Endometrial microvascular endothelial cells (primary cell): ENCODE results near the gene IL23R. TPM values are rescaled to one million over a fixed set of nuclear protein-coding genes. Genes with fewer than 3 reads are reported as not detected.
"Not testable (repeated sequence)": the region's sequence is repeated elsewhere in the genome, so short reads cannot be mapped to it uniquely, and the experiment has no call there.

Source experiments
- in situ Hi-C: cut with HindIII; loops from 2 replicates; pipeline ENCODE4 v1.10.0; 2017; ENCODE audit warnings: low sequenced_read_pairs, low pct_unique_long_range_greater_than_20kb; ENCODE audit errors: inconsistent ontology term
- total RNA-seq: library from RNA; depleted of rRNA; stranded (reverse); fragments of >200 nt; gene quantifications from one replicate; pipeline ENCODE4 v1.2.3, GENCODE V29; 2015; ENCODE audit errors: inconsistent ontology term

Gene IL23R
- total RNA-seq, 1 donor from 2014 or later, result not detected

DNA sequence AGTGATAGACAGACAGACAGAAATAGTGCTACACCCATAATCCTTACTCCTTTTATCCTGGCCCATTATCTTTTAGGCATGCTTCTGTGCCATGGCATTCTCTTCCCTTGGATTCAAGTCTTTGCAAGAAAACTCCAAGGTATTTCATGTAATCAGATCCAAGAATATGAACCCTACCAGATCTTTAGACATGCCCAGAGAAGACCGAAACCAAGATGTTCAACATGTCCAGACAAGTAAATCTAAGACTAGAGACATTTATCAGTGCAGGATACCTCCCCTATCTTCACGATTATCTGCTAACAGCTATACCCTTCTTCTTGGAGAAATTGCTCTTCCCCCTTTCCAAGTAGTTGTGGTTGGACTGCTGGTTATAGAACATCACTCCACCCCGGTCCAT, 19.7 kb upstream of the IL23R start:
- in situ Hi-C loops, result no loop called here

DNA sequence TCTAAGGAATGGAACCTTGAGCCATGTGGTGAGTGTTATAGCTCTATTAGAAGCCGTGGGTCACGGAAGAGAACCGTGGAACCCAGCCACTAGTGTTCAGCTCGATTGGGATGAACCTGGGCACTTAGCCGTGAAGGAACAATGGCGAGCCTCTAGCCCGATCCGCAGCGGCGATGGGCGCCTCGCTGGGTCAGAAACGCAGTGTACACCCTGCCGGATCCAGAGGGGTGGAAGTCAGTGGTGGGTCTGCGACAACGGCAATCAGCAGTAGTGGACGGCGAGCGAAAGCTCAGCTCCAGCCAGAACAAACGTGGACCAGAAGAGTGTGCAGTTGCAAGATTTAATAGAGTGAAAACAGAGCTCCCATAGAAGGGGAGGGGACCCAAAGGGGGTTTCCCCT, 18.3 kb upstream of the IL23R start:
- in situ Hi-C loops, result not testable (repeated sequence)

DNA sequence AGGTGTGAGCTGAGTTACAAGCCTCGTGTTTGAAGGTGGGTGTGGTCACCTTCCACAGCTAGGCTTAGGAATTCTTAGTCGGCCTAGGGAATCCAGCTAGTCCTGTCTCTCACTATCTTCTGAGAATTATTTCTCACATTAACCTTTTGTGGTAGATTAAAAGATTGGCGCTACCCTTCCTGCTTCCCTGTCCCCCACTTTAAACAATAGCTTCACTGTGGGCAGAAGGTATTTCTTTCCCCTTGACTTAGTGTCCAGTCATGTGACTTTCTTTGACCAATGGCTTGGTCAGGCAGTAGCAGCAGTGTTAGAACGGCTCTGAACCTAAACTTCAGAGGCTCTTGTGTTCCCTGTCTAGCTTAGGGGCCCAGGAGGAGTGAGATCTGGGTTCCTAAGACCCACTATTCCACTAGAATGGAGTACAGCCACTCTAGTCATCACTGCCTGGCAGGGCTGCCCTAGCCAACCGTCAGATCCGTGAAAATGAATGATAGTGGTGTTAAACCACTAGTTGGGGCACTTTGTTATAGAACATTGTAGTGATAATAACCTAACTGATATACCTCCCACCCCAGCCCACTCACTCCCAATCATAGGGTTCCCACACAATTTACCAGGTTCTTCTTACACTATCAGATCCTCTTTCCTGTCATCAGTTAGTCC, 17.6 kb upstream of the IL23R start:
- in situ Hi-C loops, result no loop called here

DNA sequence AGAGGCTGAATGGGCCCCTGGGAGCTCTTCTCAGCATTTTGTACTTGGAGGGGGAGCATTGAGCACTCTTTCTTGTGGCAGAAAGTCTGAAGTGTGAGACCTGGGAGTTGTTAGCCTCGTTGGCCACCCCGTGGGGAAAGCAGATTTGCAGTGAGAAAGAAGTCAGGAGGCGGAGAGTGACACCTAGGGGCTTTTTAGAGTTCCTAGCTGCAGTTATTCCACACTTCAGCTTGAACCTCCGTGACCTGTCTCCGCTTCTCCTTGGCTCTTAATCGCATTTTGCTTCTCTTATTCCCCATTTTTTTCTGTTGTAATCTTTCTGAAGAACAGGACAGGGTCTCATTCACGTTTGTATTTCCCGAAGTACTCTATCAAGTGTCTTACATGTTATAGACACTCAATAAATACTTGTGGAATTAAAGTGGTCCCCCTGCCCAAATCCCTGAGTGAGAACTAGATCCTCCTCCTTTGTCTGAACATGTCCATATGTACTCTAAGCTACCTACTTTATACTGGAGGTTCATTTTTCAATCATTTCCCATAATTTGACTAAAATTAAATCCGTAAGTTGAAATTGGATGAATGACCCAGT, 17.0 kb upstream of the IL23R start:
- in situ Hi-C loops, result no loop called here

DNA sequence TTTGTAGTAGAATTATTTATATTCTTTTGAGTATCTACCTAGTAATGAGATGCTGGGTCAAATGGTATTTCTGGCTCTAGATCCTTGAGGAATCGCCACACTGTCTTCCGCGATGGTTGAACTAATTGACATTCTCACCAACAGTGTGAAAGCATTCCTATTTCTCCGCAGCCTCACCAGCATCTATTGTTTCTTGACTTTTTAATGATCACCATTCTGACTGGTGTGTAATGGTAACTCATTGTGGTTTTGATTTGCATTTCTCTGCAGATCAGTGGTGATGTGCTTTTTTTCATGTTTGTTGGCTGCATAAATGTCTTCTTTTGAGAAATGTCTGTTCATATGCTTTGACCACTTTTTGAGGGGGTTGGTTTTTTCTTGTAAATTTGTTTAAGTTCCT, 15.3 kb upstream of the IL23R start:
- in situ Hi-C loops, result no loop called here

DNA sequence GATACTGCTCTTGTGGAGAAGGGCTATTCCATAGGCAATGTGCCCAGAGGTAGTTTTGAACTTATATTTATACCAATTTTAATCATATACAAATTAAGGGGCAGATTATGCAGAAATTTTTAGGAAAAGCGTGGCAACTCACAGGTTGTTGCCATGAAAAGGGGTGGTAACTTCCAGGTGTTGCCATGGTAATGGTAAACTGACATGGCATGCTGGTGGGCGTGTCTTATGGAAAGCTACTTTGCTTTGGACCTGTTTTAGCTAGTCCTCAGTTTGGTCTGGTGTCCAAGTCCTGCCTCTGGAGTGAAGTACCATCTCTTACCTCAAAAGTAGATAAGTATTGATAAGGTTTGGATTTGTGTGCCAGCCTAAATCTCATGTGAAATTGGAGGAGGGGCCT, 7.9 kb upstream of the IL23R start:
- in situ Hi-C loops, result no loop called here

DNA sequence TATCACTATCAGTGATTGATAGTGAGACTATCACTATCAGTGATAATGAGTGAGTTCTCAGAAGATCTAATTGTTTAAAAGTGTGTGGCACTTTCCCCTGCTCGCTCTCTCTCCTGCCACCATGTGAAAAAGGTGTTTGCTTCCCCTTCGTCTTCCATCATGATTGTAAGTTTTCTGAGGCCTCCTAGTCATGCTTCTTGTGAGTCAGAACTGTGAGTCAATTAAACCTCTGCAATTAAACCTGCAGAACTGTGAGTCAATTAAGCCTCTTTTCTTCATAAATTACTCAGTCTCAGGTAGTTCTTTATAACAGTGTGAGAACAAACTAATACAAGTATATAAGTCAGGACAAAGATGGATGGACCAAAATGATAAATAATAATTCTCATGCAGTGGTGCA, 7.0 kb upstream of the IL23R start:
- in situ Hi-C loops, result no loop called here

DNA sequence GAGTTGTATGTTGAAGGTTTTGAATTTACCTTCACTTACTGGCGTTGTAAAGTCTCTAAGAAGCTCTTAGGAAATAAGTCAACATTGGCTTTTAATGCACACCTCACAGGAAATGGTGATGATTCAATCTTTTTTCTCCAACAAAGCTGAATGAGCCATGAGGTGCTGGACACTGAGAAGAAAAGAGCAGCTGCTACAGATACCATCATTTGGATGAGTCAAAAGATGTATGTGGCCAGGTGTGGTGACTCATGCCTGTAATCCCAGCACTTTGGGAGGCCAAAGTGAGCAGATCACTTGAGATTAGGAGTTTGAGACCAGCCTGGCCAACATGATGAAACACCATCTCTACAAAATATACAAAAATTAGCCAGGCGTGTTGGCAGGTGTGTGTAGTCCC, 3.3 kb upstream of the IL23R start:
- in situ Hi-C loops, result no loop called here

DNA sequence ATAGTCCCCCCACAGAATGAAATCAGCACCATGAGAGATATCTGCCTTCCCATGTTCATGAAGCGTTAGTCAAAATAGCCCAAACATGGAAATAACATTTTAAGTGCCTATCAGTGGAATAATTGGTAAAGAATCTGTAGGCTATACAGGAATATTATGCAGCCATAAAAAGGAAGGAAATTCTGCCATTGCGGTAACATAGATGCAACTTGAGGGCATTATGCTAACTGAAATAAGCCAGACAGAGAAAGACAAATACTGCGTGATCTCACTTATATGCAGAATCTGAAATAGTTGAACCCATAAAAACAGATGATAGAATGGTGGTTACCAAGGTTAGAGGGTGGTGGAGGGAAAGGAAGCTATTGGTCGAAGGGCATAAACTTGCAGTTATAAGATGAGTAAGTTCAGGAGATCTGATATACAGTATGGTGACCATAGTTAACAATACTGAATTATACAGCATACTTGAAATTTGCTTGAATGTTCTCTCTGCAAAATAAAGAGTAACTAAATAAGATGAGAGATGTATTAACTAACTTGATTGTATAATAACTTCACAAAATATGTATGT, 699 bp upstream of the IL23R start:
- in situ Hi-C loops, result no loop called here

DNA sequence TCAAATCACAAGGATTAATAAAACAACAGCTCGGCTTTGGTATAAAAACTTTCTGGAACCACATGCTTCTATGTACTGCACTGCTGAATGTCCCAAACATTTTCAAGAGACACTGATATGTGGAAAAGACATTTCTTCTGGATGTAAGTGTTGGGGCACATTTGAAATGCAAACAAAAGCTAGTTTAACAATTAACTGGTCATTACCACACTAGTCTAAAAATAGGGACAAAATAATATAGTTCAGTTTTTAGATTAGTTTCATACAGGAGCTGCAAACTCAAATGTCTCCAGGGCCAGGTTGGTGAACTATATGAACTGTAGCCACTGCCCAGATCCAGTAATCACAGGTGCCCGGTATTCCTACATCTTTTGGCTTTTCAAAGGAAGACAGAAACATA, 3.2 kb downstream of the IL23R start:
- in situ Hi-C loops, result no loop called here

DNA sequence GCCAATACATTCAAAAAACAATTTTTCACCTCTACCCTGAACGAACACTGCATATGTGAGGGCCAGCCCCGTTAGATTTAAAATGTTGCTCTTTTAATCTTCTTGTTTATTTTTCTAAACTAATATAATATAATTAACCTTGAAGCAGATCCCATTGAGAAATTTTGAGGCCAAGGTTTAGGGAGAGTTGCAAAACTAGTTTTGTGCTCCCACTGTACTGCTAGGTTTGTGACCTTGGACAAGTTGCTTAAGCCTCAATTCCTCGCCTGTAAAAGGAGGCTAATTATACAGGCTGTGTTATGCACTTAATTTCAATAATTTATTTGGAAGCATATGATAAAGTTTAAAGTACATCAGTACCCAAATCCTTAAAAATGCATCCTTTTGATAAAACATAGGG, 3.7 kb downstream of the IL23R start:
- in situ Hi-C loops, result no loop called here

DNA sequence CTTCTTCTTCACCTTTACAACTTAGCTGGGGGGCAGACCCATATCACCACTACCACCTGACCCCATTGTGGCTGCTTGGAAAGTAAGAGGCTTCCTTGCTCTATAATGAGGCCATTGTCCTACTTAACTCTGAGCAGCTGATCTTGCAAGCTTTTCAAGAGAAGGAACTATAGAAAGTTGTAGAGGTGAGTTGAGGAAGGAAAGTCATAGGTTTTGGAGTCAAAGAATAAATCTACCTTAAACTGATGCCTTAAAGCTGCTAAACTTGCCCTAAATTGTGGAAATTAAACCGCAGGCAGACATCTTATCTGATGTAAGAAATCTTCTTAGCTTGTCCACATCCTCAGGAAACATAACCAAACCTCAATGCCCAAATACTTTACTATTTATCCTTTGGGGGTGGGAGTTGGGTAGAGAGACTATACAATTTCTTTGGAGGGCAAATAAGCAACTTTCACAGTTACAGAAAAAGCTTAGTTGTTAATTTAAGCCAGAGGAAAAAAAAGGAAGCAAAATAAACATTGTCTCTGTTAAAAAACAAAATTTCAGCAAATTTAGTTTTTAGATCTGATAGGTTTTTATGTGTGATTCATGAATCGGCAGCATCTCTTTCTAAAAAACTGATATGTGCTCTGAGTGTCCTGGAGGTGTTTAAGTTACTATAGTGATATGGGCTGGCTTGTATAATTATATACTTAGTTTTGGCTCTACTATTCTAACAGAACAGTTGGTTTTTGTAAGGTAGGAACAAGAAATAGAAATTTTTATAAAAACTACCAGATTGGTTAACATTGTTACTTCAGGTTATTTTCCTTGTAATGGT, 4.7 kb downstream of the IL23R start:
- in situ Hi-C loops, result no loop called here

DNA sequence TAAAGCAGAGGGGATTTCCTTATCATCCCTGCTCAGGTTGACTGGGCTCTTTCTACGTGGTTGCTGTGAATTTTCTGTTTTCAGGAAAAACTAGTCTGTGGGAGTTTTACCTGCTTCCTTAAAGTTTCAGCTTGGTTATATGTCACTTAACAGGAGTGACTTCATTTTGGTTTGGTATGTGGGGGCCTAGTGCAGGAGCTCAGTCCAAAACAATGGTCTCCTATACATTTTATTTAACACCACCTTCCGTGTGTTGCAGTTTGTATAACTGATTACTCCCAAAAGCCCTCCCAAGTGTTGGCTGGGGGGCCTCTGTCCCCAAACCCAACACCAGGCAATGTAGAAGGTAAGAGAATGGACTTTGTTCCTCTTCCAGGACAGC, 5.3 kb downstream of the IL23R start:
- in situ Hi-C loops, result no loop called here

DNA sequence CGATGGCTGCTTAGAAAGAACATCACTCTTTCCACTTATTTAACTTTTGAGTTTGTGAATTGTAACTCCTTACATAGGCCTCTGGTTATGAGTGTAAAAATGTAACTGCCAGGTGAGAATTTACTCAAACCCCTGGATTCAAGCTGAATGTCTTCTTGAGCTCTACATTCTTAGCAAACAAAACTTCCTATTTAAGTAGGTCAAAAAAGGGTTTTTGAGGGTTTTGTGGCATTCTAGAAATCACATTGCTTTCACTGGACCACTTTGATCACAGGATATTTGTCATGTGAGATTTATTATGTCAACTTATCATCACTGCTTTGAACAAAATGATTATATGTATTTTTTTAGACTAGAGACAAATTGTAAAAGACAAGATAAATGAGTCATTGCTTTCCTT, 5.7 kb downstream of the IL23R start:
- in situ Hi-C loops, result no loop called here

DNA sequence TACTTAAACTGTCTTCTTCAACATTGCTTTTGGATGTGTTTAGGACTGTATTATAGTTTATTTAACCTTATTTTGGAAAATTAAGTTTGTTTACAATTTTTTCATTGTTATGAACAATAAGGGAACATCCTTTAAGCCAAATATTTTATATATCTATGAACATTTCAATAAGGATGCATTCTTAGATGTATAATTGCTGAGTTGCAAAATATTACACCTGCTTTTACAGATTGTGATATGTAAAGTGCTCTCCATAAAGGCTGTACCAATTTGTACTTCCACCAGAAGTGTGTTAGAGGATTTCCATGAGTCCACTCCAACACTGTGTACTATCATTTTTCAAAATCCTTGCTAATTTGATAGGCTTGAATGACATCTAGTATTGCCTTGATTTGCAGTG, 7.7 kb downstream of the IL23R start:
- in situ Hi-C loops, result no loop called here

DNA sequence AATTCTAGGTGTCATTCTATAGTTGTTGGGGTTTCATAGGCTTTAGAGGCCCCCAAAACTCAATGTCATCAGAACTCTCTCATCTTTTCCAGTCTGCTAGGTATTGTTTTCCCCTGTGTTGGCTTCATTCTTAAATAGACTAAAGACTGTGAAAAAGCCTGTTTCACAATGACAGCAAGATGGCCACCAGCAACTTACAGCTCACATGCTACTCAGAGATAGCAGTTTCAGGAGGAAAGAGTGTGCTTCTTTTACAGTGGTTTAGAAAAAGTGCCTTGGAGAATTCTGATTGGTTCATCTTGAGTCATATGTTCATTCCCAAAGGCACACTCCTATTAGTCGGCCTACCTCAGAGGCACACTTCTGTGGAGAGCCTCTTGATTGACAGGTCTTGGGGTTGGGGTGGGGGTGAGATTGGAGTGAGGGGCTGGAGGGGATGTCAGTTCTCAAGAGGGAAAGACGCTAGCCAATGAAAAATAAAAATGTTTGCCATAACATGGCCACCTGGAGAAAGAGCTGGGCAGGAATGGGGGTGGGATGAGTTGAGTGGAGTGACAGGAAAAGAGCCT, 8.5 kb downstream of the IL23R start:
- in situ Hi-C loops, result no loop called here

DNA sequence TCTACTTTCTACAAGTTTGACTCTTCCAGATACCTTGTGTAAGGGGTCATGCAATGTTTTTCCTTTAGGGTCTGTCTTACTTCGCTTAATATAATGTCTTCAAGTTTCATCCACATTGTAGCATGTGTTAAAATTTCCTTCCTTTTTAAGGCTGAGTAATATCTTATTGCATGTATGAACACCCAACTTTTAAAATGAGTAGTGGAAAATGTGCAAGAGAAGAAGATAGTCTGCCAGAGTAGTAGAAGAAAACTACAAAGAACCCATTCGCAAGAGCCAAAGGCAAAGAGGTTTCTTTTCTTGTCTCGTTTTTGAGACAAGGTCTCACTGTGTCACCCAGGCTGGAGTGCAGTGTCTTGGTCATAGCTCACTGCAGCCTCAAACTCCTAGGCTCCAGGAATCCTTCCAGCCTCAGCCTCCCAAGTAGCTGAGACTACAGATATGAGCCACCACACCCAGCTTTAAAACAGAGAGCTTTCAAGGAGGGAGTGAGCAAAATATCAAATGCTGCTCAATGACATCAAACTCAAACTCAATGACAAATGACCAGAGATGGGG, 9.4 kb downstream of the IL23R start:
- in situ Hi-C loops, result no loop called here

DNA sequence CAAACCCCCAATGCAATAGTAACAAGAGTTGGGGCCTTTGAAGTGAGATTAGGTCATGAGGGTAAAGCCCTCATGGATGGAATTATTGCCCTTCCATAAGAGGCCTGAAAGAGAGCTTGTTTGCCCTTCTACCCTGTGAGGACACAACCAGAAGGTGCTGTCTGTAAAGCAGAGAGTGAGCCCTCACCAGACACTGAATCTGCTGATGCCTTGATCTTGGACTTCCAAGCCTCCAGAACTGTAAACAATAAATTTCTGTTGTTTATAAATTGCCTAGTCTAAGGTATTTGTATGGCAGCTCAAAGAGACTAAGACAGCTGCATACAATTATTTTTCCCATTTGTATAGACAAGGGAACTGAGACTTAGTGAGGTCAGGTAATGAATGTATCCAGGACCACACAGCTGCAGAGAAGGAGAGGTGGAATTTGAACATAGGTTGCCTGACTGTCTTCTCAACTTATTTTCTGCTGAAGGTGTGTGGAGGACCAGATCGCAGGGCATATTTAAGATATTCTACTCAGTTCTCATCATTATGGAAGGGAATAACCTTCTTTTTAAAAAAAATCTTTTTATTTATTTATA, 18.7 kb downstream of the IL23R start:
- in situ Hi-C loops, result no loop called here

DNA sequence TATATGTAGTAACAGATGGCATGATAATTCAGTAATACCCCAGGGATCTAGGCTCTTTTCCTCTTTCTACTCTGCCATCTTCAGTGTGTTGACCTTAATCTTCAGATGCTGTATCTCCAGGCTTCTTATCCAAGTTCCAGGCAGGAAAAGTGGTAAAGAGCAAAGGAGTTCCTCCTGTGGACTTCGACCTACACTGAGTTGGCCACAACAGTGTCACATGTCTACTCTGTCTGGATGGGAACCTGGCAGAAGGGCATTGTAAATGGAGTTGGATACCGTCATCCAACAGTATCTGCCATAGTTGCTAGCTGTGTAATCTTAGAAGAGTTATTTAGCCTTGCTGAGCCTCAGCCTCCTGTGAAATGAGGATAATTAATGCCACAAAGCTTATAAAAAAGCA, 21.9 kb downstream of the IL23R start:
- in situ Hi-C loops, result no loop called here
